Stimulated activated CD4-positive, alpha-beta T cell treated with anti-CD3 and anti-CD28 coated beads, Interleukin-15, amount 100 ng/mL, for 48 hours (primary cell): ENCODE results near the gene CTNNA2.

Experiments used
- DNase-seq, 2 donors: peaks; one replicate each; pipeline ENCODE4 v3.0.0-alpha.2; 2020; ENCODE audit warnings: low read depth in 2 of 2

The CTNNA2 gene

GRCh38 chr2:79612999-79613398 is 100.1 kb downstream of the CTNNA2 start:
- DNase-seq, result no peak

DNA sequence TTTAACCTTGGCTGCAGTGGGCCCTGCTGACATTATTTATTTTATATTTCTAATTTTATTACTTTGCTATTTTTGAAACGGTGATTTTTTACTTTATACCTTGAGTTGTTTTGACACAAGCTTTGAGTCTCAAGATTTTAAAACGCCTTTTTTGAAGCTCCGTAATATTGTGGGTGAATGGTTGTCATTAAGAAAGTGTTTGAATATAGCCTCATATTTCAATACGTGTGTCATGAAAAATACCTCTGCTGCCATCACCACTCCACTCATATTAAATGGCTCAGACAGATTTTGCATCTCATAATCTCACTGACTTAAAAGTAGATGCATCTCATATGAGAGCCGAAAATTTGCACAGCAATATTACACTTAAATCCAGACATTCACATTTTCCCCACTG is 106.6 kb downstream of the CTNNA2 start:
- no peak for DNase-seq

DNA sequence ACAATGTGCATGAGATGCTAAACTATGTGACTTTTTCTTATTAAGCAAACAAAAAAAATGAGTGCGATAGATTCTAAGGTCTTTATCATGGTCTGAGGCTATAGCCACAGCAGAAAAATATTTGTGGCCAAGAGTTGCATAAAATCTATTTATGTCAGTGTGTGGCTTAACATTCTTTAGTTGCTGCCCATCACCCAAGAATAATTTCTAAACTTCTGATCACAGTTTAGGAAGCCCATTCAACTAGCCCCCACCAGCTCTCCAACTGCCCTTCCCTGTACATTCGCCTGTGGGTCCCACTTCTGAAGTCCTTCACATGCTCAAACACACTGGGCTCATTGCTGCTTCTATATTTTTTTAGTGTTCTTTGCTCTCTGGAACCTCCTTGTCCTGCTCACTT is 107.1 kb downstream of the CTNNA2 start:
- no peak for DNase-seq

DNA sequence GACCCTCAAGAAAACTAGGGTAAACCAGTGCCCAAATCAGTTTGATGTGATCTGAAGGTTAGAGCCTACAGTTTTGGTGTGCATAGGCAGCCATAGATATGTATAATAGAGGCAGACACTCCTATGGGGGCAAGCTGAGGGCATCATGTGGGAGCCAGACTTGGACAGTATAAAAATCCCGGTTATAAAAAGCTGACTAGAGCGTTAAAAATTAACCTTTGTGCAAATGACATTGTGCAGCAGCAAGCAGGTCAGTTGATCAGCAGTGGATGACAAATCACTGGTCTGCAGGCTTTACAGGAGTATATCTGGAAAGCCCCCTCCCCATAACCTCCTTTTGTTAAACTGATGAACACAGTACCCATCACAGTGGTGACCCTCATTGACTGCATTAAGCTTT is 107.8 kb downstream of the CTNNA2 start:
- DNase-seq, result no peak

DNA sequence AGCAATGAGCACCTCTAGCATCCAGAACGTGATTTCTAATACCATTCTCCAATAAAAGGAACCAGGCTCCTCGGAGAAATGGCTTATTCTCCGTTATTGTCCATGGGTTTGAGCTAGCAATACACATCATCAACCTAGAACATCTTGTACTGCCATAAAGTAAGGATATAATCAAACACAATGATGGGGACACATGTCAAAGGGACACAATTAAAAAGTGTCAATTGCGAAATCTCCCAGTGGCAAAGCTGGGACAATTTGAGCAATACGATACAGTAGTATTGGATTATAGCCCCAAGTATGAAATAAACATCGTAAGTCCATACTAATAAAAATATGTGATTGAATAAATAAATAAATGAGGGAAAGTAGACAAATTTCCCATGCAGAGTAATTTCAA is 108.4 kb downstream of the CTNNA2 start:
- no peak for DNase-seq

DNA sequence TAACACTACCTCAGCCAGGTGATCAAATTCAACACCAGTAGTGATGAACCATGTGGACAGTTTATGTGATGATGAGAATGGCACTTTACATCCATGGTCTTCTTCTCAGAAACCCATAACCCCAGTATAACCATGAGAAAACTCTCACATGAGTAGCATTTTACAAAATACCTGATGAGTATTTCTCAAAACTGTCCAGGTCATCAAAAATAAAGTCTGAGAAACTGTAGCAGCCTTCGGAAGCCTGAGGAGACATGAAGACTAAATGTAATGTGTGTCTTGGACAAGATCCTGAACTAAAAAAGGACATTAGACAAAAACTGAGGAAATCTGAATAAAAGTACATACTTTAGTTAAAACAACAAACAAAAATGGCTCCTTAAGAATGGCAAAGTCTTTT is 108.9 kb downstream of the CTNNA2 start:
- no peak for DNase-seq

DNA sequence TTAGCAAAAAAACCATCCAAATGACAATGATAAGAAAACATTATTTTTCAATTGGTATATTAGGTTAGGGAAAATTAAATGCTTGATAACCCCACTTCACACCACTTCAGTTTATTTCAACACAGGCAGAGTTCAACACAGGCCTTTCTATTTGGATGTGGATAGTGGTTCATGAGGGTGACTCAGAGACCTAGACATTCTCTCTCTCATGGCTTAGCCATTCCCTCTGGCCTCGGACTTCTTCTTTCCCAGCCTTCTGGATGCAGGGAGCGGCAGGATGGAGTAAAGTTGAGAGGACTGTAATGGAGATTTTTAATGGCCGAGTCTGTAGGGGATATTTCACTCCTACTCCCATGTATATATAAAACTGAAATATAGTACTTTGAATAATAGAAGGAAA is 109.7 kb downstream of the CTNNA2 start:
- DNase-seq, result no peak

DNA sequence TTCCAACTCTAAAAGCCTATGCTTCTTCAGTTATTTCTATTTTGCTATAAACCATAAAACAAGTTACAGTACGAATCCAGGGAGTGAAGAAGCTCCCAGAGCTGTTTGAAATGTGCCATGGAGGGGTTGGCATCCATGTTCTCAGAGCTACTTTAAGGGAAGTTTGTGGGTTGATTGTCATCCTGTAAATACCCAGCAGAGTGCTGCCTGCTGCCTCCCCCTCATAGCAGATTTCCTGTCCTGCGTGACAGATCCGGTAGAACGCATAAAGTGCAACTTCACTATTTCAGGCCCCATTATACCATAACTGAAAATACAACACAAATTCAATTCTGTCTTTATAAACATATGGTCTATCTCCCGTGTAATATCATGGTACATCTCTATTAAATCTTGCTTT is 114.4 kb downstream of the CTNNA2 start:
- no peak for DNase-seq

DNA sequence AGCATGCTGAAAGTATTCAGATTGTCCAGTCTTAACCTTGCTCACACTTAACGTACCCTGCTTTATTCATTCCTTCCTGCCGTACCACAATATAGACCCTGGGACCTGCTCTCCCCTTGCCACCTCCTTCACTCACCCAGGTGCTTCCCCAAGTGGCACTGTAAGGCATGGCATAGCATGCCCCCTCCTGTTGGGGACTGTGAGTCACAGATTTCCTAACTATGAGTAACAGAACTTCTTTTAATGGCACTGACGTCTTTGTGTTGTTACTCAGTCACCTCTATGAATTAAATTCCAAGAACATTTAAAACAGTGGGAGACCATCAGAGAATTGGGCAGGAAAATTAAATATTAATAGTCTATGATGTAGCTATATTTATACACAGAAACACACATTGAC is 117.2 kb downstream of the CTNNA2 start:
- DNase-seq, result no peak

GRCh38 chr2:79630972-79631557 is 118.2 kb downstream of the CTNNA2 start:
- no peak for DNase-seq

GRCh38 chr2:79638410-79638809 is 125.6 kb downstream of the CTNNA2 start:
- DNase-seq, result no peak

DNA sequence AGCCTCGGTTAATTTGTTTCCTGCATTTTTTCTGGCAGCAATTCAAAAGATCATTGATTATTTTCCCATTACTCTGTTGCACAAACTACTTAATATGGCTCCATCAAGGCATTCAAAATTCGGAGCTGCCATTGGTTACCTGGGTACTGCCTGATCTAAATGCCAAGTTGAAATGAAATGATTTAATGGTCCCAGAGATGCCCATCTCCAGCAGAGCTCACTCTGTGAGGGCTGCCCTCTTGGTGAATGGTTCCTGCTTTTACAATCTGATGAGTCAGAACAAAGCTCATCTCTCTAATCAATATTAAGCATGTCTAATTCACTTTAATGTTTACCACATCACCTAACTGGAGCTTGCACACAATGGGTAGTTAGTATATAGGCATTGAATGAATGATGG is 126.1 kb downstream of the CTNNA2 start:
- DNase-seq, result no peak

DNA sequence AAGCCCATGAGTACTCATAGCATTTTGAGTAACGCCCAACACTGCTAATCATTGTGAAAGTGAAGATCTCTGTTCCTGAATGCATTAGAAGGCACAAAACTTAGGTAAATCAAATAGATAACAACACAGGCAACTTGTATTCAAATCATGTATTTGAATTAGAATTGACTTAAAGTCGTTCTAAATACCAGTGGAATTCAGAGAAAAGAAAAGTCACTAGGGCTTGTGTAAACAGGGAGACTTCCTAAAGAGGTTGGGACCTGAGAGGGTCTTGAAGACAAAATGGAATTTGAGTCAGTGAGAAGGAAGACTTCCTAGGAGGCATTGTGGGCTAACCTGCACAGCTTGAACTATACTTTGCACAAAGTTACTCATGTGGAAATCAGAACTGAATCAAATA is 127.2 kb downstream of the CTNNA2 start:
- DNase-seq, result no peak

GRCh38 chr2:79649531-79649930 is 136.7 kb downstream of the CTNNA2 start:
- DNase-seq, result no peak

- DNase-seq, result no peak
Measured at GRCh38 chr2:79660557-79660956, 147.7 kb downstream of the CTNNA2 start.

- DNase-seq, result no peak
Measured at GRCh38 chr2:79665091-79665490, 152.2 kb downstream of the CTNNA2 start.

DNA sequence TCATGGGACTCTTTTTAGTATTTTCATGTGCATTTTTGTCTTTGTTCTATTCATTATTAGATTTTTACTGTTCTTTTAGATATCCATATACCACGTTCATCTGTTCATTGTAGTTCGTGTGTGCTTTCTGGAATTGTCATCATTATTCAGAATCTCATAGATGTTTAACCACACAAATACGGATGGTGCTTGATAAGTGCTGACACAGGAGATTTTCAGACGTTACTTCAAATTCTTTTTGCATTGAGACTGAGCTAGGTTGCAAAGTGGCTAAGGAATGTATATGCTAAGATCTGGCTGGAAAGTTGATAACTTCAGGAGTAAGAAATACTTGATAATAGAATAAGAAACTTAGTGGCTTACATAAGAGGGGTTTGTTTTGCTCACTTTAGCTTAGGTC is 153.6 kb downstream of the CTNNA2 start:
- no peak for DNase-seq

GRCh38 chr2:79669714-79670113 is 156.9 kb downstream of the CTNNA2 start:
- DNase-seq, result no peak

GRCh38 chr2:79670198-79670597 is 157.3 kb downstream of the CTNNA2 start:
- DNase-seq, result no peak

DNA sequence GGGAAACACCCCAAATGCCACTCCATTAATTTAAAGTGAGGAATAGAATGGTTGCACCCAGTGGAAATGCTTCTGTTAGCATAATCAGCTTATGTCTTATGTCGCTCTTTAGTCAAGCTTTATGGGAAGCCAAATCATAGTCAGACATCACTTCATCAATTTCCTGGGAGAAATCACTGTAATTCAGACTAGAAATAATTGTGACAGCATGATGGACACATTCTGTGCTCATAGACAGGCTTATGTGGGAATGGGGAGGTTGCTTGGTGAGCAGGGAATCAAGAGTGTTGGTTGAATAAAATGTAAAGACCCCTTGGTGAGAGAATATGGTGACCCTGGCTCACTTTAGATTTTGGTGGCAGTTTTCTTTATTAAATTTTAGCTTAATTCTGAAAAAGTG is 174.0 kb downstream of the CTNNA2 start:
- DNase-seq, result no peak

GRCh38 chr2:79695248-79695647 is 182.4 kb downstream of the CTNNA2 start:
- no peak for DNase-seq

DNA sequence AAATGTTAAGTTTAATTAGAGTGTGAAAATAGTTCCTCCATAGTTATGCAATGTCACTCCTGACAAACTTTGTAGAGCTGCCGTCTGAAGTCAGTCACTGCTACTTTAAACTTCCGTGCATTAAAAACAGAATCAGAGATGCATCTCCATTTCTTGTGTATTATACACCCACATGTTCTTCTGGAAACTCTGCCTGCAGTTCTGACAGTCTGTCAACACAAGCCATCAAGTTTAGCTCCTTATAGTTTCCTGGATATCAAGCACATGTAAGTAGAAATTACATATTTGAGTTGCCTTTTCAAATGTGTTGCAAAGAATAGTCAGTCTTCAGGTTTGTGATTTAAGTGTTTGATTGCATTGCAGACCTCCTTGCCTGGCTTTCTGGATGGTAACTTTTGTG is 184.3 kb downstream of the CTNNA2 start:
- no peak for DNase-seq

DNA sequence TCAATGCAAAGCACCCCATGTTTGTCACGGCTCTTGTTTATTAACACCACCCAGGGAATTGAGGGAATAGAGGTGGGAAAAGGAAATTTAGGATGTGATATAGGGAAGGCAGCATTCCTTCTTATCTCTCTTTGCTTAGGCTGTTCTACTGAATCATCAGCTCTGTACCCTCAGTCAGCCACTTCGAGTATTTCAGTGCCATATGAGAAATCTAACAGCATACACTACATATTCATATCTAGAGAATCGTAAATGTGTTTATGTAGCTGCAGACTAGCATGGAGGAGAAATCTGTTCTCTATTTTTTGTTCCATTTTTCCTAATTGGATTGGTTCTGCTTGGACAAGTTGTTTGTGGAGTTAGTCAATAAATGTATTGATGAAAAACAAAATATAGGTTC is 187.8 kb downstream of the CTNNA2 start:
- DNase-seq, result no peak

- DNase-seq, result no peak
Measured at GRCh38 chr2:79702905-79703304, 190.1 kb downstream of the CTNNA2 start.

- DNase-seq, result no peak
Measured at GRCh38 chr2:79711098-79711497, 198.2 kb downstream of the CTNNA2 start.
